Activated naive CD4-positive, alpha-beta T cell treated with anti-CD3 and anti-CD28 coated beads, Interleukin-2, amount 50 U/mL, for 72 hours (primary cell): Measurements from ENCODE around the gene RPA4. TPM values are rescaled to one million over a fixed set of nuclear protein-coding genes. Genes with fewer than 3 reads are reported as not detected.

Source experiments
- ATAC-seq, 2 donors: fragments of 150-1000 bp; cut with Tn5 transposase; 2 replicates each; pipeline ENCODE4 v1.10.0; 2021; ENCODE audit warnings: mild to moderate bottlenecking in 2 of 2, moderate library complexity in 2 of 2
- DNase-seq, 2 donors: peaks; one replicate each; pipeline ENCODE4 v3.0.0; 2021 to 2022; ENCODE audit warnings: low spot score in 2 of 2
- H3K27ac Mint-ChIP-seq, 2 donors: one replicate each; pipeline ENCODE4 v1.8.0; 2022; ENCODE audit warnings: mild to moderate bottlenecking in 2 of 2, mixed read lengths in 2 of 2
- H3K36me3 Mint-ChIP-seq, 2 donors: one replicate each; pipeline ENCODE4 v1.8.0; 2022; ENCODE audit warnings: mixed read lengths in 2 of 2
- H3K9me3 Mint-ChIP-seq, 2 donors: one replicate each; pipeline ENCODE4 v1.8.0; 2022; ENCODE audit warnings: mixed read lengths in 2 of 2
- total RNA-seq, 2 donors: library from RNA; stranded (reverse); gene quantifications; one replicate each; pipeline ENCODE4 v1.2.3, GENCODE V29; 2022

RPA4 gene
- total RNA-seq, 2 donors from 2014 or later, result 0.39 to 0.62 TPM

- H3K36me3 Mint-ChIP-seq, result peaks cover 0 to 6% of the 10 kb centered on the region in 2 donors
- no peaks in the 10 kb centered on the region for H3K9me3 Mint-ChIP-seq
- H3K27ac Mint-ChIP-seq, result no peak overlapping the region
- ATAC-seq, result no peak
- no peak for DNase-seq
Observed at GRCh38 chrX:96919672-96920071, 36.0 kb downstream of the RPA4 start.

DNA sequence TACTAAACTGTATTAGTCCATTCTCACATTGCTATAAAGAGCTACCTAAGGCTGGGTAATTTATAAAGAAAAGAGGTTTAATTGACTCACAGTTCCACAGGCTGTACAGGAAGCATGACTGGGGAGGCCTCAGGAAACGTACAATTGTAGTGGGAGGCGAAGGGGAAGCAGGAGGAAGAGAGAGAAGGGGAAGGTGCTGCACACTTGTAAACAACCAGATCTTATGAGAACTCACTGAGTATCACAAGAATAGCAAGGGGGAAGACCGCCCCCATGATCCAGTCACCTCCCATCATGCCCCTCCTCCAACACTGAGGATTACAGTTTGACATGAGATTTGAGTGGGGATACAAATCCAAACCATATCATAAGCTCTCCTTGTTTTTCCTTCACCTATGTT is 40.9 kb downstream of the RPA4 start:
- peaks cover 0 to 6% of the 10 kb centered on the region in 2 donors for H3K36me3 Mint-ChIP-seq
- no peak overlapping the region for H3K27ac Mint-ChIP-seq
- H3K9me3 Mint-ChIP-seq, result no peaks in the 10 kb centered on the region
- ATAC-seq, result no peak
- DNase-seq, result no peak

DNA sequence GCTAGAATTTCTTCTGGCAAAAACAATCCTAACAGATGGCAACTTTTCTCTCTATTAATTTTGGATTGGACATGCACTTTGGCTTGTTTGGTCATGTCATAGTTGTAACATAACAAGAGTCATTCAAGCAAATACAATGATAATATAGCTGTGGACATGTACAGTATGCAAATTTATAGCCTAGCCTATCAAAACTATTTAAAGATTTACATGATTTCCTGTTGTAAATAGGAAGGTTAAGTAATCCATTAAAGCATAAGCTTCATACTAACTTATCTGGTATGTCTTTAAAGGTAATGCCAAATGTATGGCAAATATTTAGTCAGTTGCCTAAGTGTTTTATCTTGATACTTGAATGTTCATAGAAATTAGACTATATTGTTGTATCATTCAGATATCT is 45.3 kb downstream of the RPA4 start:
- no peak overlapping the region for H3K27ac Mint-ChIP-seq
- H3K36me3 Mint-ChIP-seq, result no peaks in the 10 kb centered on the region
- no peaks in the 10 kb centered on the region for H3K9me3 Mint-ChIP-seq
- ATAC-seq, result no peak
- DNase-seq, result no peak

Other genes starting within 250 kb of the RPA4 start
- 1 to 10 TPM; 6.8 to 8.1 TPM for gene DIAPH2, start 199.1 kb upstream of the RPA4 start, total RNA-seq